ENCODE data around the gene KL.

The KL gene

DNA sequence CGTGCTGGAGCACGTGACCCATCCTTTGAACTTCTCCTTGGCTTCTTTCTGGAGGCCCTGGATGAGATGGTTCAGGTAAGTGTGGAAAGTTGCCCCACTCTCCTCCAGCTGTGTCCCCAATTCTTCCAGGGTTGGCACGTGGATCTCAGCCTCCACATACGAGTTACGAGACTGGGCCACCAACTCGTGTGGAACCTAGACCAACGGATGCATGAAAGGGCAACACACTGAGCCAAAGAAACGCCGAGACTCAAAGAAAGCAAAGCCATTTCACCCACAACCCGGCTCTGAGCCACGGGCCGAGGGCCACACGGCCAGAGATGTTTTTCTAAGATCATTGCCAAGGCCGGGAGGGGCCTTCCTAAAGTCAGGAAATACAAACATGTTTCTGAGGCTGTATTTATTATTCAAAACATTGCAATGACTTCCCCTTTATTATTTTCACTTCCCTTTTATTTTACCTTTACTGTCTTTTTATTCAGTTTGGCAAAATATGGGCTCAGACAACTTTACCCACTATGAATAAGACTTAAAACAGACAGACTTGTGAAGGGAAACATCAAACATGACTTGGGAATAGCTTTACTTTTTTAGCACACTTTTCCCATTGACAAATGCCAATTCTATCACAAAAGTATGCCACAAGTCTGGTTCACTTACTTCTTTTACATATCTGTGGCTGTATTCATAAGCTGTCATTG lies 94.6 kb downstream of the KL start:
- no peak for TF ChIP-seq SIN3A (IDR thresholded peaks at IDR 0.05; ENCODE audit: borderline replicate concordance, insufficient read depth, low read length)
- TF ChIP-seq REST (IDR thresholded peaks at IDR 0.05; ENCODE audit: insufficient read depth in 1 of 2, low read depth in 2 of 2, low read length in 2 of 2), result no peak
- TF ChIP-seq POLR2AphosphoS5 (IDR thresholded peaks at IDR 0.05; ENCODE audit: low read depth, low read length), result no peak
- no peak for TF ChIP-seq TAF1 (IDR thresholded peaks at IDR 0.05; ENCODE audit: borderline replicate concordance, insufficient read depth, low read length)
- TF ChIP-seq FOXP2 (optimal IDR thresholded peaks at IDR 0.05; ENCODE audit: borderline replicate concordance, extremely low read depth, extremely low read length, insufficient read depth), result no peak

DNA sequence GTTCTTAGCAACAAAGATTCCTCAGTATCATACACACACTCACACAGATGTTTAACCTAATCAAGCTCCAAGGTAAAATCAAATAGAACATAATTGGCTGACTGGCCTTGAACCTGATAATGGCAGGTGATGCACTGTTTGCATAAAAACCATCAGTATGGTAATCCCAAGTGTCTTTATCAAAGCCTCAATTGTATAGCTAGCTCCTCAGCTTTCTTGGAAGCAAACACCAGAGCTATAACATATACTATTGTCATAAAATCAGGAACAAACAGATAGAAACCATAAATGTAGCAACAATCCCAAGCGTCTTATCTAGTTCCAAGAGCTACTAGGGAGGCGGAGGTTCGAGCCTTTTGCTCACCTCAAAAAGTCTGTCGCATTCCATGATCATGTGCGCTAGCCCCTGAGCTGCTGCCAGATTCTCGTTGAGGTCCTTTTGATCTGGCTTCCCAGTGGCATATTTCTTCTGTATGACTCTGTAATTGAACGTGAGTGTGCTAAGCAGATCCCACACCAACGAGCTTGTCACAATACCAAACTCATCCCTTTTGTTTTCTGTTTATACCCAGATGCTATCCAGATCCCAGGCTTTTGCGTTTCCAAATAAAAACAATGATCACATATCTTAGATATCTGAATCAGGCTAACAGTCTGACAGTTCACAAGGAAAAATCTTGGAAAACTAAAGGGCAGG lies 95.3 kb downstream of the KL start:
- TF ChIP-seq REST (IDR thresholded peaks at IDR 0.05; ENCODE audit: insufficient read depth in 1 of 2, low read depth in 2 of 2, low read length in 2 of 2) (no peak), POLR2AphosphoS5 (IDR thresholded peaks at IDR 0.05; ENCODE audit: low read depth, low read length) (no peak), SIN3A (IDR thresholded peaks at IDR 0.05; ENCODE audit: borderline replicate concordance, insufficient read depth, low read length) (no peak), FOXP2 (optimal IDR thresholded peaks at IDR 0.05; ENCODE audit: borderline replicate concordance, extremely low read depth, extremely low read length, insufficient read depth) (no peak), TAF1 (IDR thresholded peaks at IDR 0.05; ENCODE audit: borderline replicate concordance, insufficient read depth, low read length) (no peak)

DNA sequence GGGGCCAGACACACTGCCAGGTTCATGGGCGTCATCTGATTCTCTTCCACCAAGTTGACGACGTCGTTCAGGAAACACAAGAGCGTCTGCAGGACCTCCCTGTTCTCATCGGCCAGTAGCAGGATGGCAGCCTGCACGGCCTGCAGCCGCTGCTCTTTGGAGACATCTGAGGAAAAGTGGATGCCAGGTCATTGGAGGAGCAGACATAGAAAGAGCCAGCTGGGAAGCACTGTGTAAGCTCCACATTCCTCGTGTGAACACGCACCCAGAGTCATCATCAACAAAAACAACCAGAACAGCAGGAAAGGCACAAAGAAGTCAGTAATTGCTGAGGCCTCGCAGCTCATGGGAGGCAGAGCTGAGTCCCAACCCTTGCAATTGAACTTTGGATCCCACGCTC lies 96.5 kb downstream of the KL start:
- TF ChIP-seq FOXP2 (optimal IDR thresholded peaks at IDR 0.05; ENCODE audit: borderline replicate concordance, extremely low read depth, extremely low read length, insufficient read depth) (no peak), REST (IDR thresholded peaks at IDR 0.05; ENCODE audit: insufficient read depth in 1 of 2, low read depth in 2 of 2, low read length in 2 of 2) (no peak), TAF1 (IDR thresholded peaks at IDR 0.05; ENCODE audit: borderline replicate concordance, insufficient read depth, low read length) (no peak)

DNA sequence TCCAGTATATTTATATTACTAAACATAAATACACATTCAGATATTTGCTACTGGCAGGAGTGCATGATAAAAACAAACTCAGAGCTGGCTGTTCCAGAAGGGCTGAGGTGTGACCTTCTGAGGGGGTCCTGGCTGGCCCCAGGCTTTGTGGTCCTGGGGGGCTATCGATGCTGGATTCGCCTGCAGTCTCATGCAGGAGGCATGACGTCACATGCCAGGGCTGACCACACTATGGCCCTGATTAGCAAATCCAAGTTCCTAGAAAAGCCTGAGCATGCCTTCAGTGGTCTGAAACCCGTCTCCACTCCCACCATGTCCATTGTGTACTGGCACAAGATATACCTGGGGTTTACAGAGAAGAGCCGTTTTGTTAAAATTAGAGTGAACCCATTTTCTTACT lies 97.9 kb downstream of the KL start:
- TF ChIP-seq POLR2AphosphoS5 (IDR thresholded peaks at IDR 0.05; ENCODE audit: low read depth, low read length) (no peak), REST (IDR thresholded peaks at IDR 0.05; ENCODE audit: insufficient read depth in 1 of 2, low read depth in 2 of 2, low read length in 2 of 2) (no peak), SIN3A (IDR thresholded peaks at IDR 0.05; ENCODE audit: borderline replicate concordance, insufficient read depth, low read length) (no peak), FOXP2 (optimal IDR thresholded peaks at IDR 0.05; ENCODE audit: borderline replicate concordance, extremely low read depth, extremely low read length, insufficient read depth) (no peak), TAF1 (IDR thresholded peaks at IDR 0.05; ENCODE audit: borderline replicate concordance, insufficient read depth, low read length) (no peak)

All from PFSK-1 (cell line).